ENCODE measurements around the gene DIAPH2.

Gene DIAPH2

GRCh38 chrX:97517763-97518162 is 833.1 kb downstream of the DIAPH2 start:
- Mint-ChIP-seq H3K9me3 (peaks cover 8% of the 10 kb centered on the region), H3K27me3 (ENCODE audit: low read depth, poor library complexity) (no peaks in the 10 kb centered on the region), H3K36me3 (ENCODE audit: low read depth) (peaks cover 7% of the 10 kb centered on the region), H3K4me1 (peaks cover 5% of the 10 kb centered on the region), H3K4me3 (no peak overlapping the region), H3K27ac (no peak overlapping the region)
- TF ChIP-seq CTCF (IDR thresholded peaks at IDR 0.05) = no peak
- no peak for DNase-seq

- Mint-ChIP-seq H3K27ac (no peak overlapping the region), H3K4me3 (no peak overlapping the region), H3K27me3 (ENCODE audit: low read depth, poor library complexity) (no peaks in the 10 kb centered on the region), H3K9me3 (no peaks in the 10 kb centered on the region), H3K36me3 (ENCODE audit: low read depth) (no peaks in the 10 kb centered on the region), H3K4me1 (no peaks in the 10 kb centered on the region)
- DNase-seq = no peak
- no peak for TF ChIP-seq CTCF (IDR thresholded peaks at IDR 0.05)
Observed at GRCh38 chrX:97522307-97522706, 837.7 kb downstream of the DIAPH2 start.

GRCh38 chrX:97524340-97524739 is 839.7 kb downstream of the DIAPH2 start:
- no peak overlapping the region for H3K4me3 Mint-ChIP-seq
- H3K27me3 Mint-ChIP-seq (ENCODE audit: low read depth, poor library complexity) = no peaks in the 10 kb centered on the region
- no peak for DNase-seq

GRCh38 chrX:97524997-97525396 is 840.4 kb downstream of the DIAPH2 start:
- peaks cover 22% of the 10 kb centered on the region for H3K9me3 Mint-ChIP-seq
- H3K27me3 Mint-ChIP-seq (ENCODE audit: low read depth, poor library complexity) = no peaks in the 10 kb centered on the region
- H3K36me3 Mint-ChIP-seq (ENCODE audit: low read depth) = peaks cover 21% of the 10 kb centered on the region
- no peak for DNase-seq
- no peak for TF ChIP-seq CTCF (IDR thresholded peaks at IDR 0.05)
- H3K4me3 Mint-ChIP-seq = no peak overlapping the region
- H3K4me1 Mint-ChIP-seq = peaks cover 9% of the 10 kb centered on the region
- no peak overlapping the region for H3K27ac Mint-ChIP-seq

More at GRCh38 chrX:97524340-97524739, 839.7 kb downstream of the DIAPH2 start:
- no peak for TF ChIP-seq CTCF (IDR thresholded peaks at IDR 0.05)
- H3K27ac Mint-ChIP-seq = no peak overlapping the region
- H3K9me3 Mint-ChIP-seq = peaks cover 15% of the 10 kb centered on the region
- peaks cover 9% of the 10 kb centered on the region for H3K4me1 Mint-ChIP-seq
- H3K36me3 Mint-ChIP-seq (ENCODE audit: low read depth) = peaks cover 14% of the 10 kb centered on the region

- peaks cover 32% of the 10 kb centered on the region for H3K9me3 Mint-ChIP-seq
- no peak overlapping the region for H3K4me3 Mint-ChIP-seq
- H3K27me3 Mint-ChIP-seq (ENCODE audit: low read depth, poor library complexity) = no peaks in the 10 kb centered on the region
- peaks cover 29% of the 10 kb centered on the region for H3K36me3 Mint-ChIP-seq (ENCODE audit: low read depth)
- no peak for DNase-seq
- peaks cover 9% of the 10 kb centered on the region for H3K4me1 Mint-ChIP-seq
- no peak for TF ChIP-seq CTCF (IDR thresholded peaks at IDR 0.05)
- no peak overlapping the region for H3K27ac Mint-ChIP-seq
Observed at GRCh38 chrX:97525981-97526380, 841.3 kb downstream of the DIAPH2 start.

GRCh38 chrX:97527725-97528124 is 843.1 kb downstream of the DIAPH2 start:
- Mint-ChIP-seq H3K9me3 (peaks cover 35% of the 10 kb centered on the region), H3K36me3 (ENCODE audit: low read depth) (peaks cover 33% of the 10 kb centered on the region), H3K4me1 (peaks cover 9% of the 10 kb centered on the region), H3K27ac (no peak overlapping the region), H3K4me3 (no peak overlapping the region), H3K27me3 (ENCODE audit: low read depth, poor library complexity) (no peaks in the 10 kb centered on the region)
- DNase-seq = no peak
- no peak for TF ChIP-seq CTCF (IDR thresholded peaks at IDR 0.05)

All from nephron progenitor cell (in vitro differentiated cells).